ENCODE data around the gene C2orf72.

DNA sequence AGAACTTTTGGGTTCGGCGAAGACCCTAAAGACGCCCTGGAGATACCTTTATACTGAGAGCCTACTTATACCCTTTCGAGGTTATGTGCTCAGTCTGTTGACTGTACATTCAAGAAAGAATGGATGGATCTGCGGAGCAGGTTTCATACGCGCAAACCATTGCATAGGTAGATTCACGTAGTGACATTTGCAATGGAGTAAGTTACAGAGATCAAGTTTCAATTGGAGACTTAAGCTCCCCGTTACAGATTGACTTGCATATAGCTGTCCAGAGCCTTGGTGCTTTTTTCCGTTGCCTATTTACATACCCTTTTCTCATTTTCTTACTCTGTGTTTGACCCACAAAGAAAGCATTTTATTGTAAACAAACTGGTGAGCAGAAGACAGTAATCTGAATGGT, 20.3 kb downstream of the C2orf72 start:
- no peak for TF ChIP-seq CTCF (IDR thresholded peaks at IDR 0.05)
- no peak for TF ChIP-seq EZH2 (IDR thresholded peaks at IDR 0.05; ENCODE audit: borderline replicate concordance, insufficient read depth, low read depth, low read length, poor library complexity, severe bottlenecking)

Data from B cell (primary cell).